EH (cell line): ENCODE measurements around the gene LCP1.
A peak's percentile ranks its signal among the peaks of the same experiment; 100 is the strongest.
"Not testable (repeated sequence)": the region's sequence is repeated elsewhere in the genome, so short reads cannot be mapped to it uniquely, and the experiment has no call there.

Source experiments
- DNase-seq: peaks from one replicate; pipeline ENCODE4 v3.0.0-alpha.2; 2015; ENCODE audit warnings: low read depth

The LCP1 gene, protein sequence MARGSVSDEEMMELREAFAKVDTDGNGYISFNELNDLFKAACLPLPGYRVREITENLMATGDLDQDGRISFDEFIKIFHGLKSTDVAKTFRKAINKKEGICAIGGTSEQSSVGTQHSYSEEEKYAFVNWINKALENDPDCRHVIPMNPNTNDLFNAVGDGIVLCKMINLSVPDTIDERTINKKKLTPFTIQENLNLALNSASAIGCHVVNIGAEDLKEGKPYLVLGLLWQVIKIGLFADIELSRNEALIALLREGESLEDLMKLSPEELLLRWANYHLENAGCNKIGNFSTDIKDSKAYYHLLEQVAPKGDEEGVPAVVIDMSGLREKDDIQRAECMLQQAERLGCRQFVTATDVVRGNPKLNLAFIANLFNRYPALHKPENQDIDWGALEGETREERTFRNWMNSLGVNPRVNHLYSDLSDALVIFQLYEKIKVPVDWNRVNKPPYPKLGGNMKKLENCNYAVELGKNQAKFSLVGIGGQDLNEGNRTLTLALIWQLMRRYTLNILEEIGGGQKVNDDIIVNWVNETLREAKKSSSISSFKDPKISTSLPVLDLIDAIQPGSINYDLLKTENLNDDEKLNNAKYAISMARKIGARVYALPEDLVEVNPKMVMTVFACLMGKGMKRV

DNA sequence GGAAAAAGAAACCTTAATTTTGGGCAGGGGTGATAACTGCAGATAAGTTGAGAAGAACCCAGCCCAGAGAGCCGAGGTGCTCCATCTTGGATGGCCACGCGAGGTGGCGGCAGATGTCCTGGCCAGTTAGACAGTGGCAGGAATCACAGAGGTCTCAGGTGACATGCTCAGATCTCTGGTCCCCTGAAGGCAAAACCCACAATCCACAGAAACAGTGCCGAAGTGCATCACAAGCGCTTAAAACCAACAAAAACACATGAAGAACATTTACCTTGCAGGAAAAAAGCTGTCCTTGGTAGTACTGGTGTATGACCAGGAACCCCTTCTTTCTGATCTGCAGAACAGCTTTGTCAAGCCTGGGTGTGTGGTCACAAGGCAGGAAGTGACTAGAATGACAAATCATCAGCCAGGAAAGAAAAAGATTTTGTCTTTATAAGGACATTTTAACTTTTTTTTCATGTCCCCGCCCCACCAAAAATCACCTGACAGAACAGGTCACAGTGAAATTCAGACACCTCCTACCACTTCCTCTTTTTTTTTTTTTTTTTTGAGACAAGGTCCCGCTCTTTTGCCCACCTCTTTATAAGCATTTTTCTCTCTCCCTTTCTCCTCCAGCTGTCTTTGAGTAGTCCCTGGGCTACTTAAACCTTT, at the start of gene LCP1:
Gene LCP1 (minus strand): TSS at position 338 of the 651 bp plus-strand sequence. CDS start 22,515 bp downstream, outside the sequence.
- DNase-seq, result no peak

DNA sequence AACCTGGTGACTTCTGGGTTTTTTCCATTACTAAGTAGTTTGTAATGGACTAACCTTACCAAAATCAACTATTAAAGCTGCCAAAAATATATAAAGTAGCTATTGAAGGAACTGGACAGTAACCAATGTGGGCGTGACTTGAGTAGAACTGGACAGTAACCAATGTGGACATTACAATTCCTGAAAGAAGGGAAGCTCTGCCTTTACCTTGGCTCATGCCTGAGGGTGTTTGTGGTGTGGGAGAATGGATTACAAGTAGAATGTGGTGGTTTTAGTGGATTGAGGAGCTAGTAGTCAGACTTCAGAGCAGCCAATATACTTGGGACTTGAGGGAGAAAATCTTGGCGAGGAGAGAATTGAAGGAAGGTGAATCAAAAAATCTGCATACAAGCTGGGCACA, 47.3 kb upstream of the LCP1 start:
- DNase-seq, result no peak

DNA sequence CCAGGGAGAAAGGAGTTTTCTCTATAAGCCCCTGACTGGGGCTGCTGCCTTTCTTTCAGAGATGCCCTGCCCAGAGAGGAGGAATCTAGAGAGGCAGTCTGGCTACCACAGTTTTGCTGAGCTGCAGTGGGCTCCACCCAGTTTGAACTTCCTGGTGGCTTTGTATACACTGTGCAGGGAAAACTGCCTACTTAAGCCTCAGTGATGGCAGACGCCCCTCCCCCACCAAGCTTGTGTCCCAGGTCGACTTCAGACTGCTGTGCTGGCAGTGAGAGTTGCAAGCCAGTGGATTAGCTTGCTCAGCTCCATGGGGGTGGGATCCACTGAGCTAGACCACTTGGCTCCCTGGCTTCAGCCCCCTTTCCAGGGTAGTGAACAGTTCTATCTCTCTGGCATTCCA, 38.3 kb upstream of the LCP1 start:
- DNase-seq, result not testable (repeated sequence)

DNA sequence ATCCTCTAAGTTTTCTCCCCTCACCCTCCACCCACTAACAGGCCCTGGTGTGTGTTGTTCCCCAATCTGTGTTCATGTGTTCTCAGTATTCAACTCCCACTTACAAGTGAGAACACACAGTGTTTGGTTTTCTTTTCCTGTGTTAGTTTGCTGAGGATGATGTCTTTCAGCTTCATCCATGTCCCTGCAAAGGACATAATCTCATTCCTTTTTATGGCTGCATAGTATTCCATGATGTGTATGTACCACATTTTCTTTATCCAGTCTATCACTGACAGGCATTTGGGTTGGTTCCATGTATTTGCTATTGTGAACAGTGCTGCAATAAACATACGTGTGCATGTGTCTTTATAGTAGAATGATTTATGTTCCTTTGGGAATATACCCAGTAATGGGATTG, 32.8 kb upstream of the LCP1 start:
- not testable (repeated sequence) for DNase-seq

DNA sequence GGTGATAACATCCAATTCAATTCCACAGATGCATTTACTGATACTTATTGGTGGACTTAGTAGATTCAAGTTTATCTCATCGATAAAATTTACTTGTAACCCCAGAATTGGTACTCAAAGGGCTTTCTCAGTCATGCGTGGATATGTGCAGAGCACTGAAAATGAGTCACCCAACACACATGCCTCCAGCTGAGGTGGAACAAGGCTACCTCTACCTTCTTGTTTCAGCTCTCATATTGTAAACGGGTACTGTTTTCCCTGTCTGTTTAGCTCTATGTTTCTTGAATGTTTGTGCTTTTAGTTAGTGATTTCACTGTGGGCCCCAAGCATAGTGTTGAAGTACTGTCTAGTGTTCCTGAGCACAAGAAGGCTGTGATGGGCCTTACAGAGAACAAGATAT, 31.3 kb upstream of the LCP1 start:
- no peak for DNase-seq

DNA sequence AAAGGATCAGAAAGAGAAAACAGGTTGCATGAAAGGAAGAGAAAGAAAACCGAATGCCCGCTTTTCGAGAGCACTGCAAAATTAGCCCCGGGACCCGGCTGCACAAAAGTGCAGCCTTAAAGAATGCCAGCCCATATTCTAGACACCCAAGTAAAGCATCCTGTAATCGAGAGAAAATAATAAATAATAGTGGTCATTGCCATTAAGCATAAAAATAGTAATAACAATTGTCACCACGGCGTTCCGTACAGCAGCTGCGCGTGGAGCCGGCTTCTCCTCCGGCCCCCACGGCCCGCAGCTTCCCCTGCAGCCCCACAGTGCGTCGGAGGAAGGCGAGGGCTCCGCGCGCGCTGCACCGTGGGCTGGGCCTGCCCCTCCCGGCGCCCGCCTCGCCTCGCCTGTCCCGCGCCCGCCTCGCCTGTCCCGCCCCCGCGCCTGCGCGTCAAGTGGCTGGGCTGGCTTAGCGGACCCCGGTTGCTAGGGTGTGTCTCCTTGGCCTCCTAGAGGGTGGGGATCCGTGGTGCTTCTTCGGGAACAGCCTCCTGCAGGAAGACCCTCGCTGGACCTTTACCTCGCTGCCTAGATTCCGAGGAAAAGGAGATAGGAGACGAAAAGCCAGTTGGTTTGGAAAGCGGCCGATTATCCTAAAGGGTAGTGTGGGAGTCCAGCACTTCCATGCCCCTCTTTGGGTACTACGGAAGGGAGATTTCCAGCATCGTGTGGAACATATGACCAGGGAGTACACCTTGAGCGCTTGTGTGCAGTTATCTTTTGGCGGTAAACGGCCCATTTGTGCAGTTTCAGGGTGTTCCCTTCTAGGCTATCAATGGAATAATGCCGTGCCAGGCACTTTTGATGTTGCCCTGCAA, 29.7 kb upstream of the LCP1 start, which contains the start of gene LRRC63:
Gene LRRC63 (plus strand): TSS at position 446 of the 869 bp plus-strand sequence. CDS start 1,107 bp downstream, outside the sequence.
- peak; percentile 33 for DNase-seq

DNA sequence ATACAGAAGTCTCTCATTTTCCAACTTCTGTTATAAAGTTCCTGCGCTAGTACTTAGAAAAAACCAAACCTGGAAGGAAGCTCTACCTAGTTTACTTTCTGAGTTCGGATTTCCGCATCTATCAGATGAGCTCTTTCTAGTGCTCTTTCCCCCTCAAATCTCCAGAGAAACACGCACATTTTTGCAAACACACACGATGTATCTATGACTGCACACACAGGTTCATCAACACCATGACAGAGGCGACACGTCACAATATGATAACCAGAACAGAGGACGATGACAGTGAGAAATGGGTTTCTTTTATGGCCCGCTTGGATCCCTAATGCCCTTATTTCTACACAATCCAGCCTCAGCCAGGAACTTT, 29.1 kb upstream of the LCP1 start:
- DNase-seq, result no peak

DNA sequence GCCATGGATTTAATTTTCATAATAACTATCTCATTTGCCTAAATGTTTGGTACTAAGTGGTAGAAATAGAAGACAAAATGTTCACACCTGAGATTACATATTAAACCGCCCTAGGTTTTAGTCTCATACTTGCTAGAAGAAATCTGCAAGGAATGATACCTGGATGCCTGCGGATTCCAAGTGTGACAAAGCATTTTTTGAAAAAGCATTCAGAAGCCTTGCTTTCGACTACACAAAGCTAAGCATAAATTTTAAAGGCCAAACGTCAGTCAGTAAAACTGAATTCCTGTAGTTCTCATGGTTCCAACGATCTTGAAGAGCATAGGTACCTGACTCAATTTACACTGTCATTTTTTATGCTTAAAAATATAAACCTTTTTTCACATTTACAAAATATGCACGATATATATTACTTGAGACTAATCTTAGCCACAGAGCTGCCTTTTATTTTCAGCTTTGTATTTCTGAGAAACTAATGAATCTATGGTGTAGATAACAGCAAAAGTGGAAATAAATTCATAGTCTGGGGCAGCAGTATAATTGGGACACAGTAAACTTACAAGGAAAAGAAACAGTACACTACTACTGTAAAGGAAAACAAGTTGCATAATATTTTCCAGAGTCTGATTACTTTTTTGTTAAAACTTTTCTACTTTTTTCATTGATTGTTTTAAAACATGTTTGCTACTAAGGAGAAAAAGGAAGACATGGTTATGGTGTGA, 28.5 kb upstream of the LCP1 start:
- no peak for DNase-seq

DNA sequence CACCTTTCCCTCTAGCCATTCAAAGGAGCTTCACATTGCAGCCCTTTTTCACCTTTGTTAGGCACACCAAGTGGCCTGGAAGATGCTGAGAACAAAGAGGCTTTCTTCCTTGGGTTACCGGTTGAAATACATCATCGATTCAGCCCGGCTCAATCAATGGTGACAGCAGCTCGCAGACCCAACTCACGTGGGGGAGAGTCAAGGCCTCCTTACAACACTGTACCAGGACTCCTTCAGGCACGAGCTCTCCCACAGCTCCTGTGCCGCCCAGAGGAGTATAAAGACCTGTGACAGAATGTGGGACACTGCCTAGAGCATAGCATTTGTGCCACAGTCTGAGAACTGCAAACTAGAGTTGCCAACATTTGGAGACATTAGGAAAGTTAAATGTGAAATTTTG, 25.9 kb upstream of the LCP1 start:
- no peak for DNase-seq

DNA sequence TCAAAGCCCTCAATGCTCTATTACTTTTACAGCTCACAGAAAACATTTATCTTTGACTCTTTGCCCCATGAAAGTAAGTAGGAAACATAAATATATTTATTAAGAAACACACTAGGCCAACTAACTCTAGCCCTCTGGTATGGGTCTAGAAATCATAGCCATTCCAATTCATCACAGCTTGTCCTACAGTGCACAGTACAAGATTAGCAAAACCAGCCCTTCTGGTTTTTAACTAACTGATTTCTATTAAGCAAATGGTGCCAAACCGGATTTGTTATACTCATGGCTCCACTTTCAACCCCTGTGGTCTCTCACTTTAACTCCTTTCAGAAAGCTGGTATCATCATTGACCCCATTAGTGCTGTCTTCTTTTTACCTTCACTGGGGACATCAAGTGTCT, 24.2 kb upstream of the LCP1 start:
- DNase-seq, result no peak

DNA sequence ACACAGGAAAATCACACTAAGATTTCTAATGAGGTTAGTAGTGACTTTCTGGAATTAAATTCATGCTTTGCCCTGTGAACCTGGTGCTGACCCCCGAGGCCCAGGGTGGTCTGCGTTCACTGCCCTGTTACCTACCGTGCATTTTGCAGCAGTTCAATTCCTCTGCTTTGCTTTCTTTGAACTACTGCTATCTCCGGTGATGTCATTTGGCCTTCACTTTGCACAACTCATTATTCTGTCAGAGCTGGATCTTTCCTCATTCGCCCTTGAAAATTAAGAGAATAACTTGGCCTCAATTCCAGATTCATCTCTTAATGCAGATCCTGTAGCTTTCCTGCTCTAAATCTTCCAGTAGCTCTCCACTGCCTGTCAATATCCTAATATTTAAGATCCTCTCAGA, 21.0 kb upstream of the LCP1 start:
- no peak for DNase-seq

DNA sequence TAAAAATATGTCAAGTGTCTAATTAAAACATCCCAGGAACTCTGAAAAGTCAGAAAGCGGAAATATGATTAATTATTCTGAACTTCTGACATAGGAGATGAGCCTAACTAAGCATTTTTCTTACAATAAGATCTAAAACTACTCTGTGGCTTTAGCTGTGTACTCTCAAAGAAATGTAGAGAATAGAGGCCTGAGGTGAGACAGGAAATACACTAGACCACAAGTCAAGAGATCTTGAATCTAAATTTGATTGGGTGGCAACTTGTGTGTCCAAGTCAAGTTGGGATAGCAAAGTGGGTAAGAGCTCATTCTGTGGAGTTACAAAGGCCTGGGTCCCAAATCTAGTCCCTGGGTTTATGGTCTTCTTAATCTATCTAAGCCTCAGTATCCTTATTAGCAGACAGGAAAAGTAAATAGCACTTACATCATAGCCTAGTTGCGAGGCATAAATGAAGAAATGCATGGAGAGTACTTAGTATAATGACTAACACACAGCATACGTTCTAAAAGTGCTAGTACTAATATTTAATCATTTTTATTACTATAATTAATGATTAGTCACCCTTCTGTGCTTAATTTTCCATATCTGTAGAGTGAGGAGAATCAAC, 20.3 kb upstream of the LCP1 start:
- DNase-seq, result no peak

DNA sequence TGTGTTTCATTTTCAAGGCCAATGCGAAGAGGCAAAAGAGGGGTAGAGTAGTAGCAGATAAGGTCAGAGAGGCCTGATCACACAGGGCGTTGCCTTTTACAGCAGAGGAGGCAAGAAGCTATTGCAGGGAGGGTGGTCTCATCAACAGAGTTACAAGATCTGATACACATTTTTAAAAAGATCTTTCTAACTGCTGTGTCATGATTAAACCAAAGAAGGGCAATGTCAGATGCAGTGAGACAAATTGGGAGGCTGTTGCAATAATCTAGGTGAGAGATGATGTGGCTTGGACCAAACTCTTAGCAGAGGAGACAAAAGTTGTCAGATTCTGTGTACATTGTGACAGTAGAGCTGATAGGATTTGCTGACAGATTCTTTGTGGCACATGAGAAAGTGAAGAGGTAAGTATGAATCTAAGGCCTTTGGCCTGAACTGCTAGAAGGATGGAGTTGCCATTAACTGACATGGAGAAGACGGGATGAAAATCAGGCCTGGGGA, 16.8 kb upstream of the LCP1 start:
- no peak for DNase-seq

DNA sequence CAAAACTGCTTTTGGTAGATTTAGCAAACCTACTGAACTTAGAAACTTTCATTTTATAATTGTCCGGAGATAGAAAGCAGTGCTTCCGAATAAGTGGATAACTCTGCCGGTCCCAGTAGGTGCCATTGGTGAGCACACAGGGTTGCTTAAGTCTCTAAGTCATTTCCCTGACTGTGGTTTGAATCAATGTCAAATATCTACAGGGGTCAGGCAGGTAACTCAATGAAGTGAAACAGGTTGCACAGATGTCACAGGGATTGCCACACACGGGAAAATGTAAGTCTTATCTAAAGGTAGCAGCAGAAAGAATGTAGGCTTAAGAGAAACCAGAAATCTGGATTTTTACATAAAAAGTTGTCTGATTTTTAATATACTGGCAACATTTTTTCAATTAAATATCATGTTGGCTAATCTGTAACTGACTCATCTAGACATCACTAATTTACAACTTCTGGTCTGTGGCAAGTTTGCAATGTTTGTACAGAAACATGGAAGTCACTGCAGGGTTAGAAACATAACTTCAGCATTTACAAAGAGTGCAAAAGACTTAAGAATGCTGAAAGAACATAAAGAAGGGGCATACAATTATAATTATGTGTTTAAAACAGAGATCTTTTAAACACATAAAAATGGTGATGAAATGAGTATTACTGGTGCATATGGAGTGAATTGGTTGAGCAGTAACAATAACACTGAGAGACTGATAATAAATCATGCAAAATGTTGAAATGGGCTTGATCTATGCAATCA, 15.5 kb upstream of the LCP1 start:
- no peak for DNase-seq

DNA sequence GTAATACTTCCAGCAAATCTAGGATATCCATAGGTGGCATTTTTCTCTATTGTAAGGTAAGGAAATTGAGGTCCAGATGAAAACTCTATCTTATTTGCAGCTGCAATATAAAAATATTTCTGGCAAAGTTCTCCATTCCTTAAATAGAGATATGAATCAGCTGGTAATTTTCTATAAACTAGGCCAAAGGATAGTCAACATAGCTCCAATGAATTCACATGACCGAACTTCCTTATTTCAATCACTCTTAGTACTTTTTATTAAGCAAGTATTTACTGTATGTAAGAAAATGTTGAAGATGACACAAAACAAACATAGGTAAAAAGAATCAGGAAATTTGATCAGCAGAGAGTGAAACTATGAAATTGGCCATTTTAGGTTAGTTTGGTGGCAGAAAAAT, 13.0 kb upstream of the LCP1 start:
- DNase-seq, result no peak

DNA sequence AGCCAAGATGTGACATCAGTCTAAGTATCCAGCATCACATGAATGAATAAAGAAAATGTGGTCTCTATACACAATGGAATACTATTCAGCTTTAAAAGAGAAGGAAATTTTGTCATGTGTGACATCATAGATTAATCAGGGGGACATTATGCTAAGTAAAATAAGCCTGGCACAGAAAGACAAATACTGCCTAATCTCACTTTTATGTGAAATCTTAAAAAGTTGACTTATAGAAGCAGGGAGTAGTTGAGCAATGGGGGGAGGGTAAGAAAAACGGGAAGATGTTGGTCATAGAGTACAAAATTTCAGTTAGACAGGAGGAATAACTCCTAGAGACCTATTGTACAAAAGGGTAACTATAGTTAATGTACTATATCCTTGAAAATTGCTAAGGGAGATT, 10.4 kb upstream of the LCP1 start:
- no peak for DNase-seq

DNA sequence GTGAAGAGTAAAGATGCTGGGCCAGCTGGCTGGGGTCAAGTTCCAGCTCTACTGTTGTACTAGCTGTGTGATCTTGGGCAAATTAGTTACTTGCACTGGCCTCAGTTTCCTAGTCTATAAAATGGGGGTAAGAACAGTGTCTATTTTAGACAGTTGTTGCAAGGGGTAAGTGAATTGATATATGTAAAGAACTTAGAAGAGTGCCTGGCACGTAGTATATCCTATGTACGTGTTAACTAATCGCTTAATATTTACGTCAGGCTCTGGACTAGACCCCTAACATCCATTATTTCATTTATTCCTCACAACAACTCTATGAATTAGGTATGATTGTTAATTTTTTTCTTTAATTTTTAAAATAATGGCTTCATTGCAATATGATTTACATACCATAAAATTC, 3.7 kb upstream of the LCP1 start:
- no peak for DNase-seq

DNA sequence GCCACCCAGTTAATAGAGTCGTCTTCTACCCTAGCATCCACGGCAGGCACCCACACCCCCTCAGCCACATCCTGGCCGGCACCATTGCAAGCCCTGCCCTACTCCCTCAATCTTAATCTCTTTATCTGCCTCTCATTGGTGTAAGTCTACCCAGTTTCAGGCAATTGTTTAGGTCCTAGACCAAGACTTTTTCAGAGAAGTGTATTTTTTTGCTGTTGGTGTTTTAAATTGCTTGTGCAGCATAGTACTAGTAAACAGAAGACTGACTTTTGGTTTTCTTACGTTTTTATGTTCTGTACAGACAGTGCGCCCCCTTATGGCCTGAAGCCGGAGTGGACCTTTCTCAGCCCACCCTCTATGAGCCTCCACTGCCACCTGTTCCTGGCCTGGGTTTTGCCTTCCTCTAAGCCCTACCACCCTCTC, 2.3 kb upstream of the LCP1 start:
- peak; percentile 2 for DNase-seq

DNA sequence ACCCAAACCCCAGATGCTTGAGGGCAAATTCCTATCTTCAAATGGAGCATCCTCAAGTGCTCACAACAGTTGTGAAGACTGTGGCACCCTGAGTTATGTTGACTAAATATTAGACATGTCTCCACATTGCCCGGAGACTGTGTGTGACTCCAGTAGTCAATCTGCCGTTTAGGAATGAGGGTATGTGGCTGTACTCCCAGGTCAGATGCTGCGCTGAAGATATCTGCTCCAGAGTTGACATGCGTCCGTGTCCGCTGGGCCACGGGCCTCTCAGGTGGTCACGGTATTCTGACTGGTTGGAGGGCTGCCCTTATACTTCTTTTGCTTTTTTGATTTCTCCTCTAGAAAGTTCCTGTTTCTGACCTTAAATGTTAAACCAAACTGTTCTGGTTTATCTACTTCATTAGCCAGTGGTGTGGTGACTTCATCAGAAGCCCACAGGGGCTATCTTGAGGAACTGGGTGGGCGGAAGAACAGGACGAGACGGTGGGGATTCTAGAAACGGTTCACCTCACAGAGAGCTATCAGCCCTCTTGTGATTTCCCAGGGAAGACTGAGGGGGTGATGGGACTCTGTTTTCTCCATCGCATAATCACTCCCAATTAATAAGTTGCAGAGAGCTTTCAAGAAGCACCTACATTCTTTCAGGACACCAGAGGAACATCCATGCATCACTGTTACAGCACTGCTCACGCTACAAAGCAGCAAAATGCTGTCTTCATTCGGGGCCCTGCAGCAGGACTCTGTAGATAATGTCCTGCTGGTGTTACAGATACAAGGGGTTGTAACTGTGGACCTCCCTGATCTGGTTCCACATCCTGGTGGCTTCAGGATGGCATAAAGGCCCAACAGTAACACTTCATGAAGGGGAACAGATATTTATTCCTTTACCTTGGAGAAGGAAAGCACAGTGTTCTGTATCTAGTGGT, 1.3 kb upstream of the LCP1 start:
- DNase-seq, result no peak
